Ovary (tissue), 3 donors: Measurements from ENCODE around the gene PRR20D.
"Not testable (repeated sequence)": the region's sequence is repeated elsewhere in the genome, so short reads cannot be mapped to it uniquely, and the experiment has no call there.

ENCODE experiments used
- EP300 ChIP-seq: sonication (generic); formaldehyde crosslinking; IDR thresholded peaks from one replicate; pipeline ENCODE4 v1.6.1; 2017; ENCODE audit warnings: antibody characterized with exemption
- POLR2A ChIP-seq: fragments of 450-650 bp; IDR thresholded peaks from one replicate; pipeline ENCODE4 v1.6.1; 2017; ENCODE audit warnings: antibody characterized with exemption, mild to moderate bottlenecking, moderate library complexity
- TF ChIP-seq, protein P1 (sequence below), 3 donors: fragments of 450-650 bp in 2 of 3; fragments of 200-600 bp in 1 of 3; IDR thresholded peaks; one replicate each; pipeline versions ENCODE4 v1.5.1 to v1.8.0; 2016 to 2022; ENCODE audit warnings: antibody characterized with exemption in 3 of 3, mild to moderate bottlenecking in 1 of 3
- donor health status: DM: no; HTN: no; CAD: no.

DNA sequence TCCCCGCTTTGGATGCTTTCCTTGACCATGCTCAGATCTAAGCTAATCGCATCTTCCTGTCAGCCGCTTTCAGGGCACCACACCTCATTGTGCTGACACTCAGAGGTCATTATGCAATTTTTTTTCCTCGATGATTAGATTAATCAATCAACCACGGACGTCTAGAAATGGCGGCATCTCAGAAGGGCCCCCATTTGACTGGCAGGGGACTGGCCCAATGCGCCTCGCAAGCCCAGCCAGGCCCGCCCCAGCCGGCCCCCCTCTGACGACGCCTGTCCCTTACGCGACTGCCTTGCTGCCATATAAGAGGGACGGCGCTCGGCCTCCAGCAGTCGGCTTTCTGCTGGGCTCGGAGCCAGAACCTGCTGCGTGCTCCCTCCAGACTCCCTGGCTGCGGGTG lies 13.2 kb upstream of the PRR20D start, which contains the start of gene PRR20B:
- TF ChIP-seq EP300, POLR2A: not testable (repeated sequence)
- TF ChIP-seq, protein P1, sequence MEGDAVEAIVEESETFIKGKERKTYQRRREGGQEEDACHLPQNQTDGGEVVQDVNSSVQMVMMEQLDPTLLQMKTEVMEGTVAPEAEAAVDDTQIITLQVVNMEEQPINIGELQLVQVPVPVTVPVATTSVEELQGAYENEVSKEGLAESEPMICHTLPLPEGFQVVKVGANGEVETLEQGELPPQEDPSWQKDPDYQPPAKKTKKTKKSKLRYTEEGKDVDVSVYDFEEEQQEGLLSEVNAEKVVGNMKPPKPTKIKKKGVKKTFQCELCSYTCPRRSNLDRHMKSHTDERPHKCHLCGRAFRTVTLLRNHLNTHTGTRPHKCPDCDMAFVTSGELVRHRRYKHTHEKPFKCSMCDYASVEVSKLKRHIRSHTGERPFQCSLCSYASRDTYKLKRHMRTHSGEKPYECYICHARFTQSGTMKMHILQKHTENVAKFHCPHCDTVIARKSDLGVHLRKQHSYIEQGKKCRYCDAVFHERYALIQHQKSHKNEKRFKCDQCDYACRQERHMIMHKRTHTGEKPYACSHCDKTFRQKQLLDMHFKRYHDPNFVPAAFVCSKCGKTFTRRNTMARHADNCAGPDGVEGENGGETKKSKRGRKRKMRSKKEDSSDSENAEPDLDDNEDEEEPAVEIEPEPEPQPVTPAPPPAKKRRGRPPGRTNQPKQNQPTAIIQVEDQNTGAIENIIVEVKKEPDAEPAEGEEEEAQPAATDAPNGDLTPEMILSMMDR (IDR thresholded peaks at IDR 0.05): not testable (repeated sequence)
